HCT116 (cell line): Measurements from ENCODE around the gene METTL24. TPM values are rescaled to one million over a fixed set of nuclear protein-coding genes. Genes with fewer than 3 reads are reported as not detected.

ENCODE experiments used
- ATAC-seq: fragments of 200-7000 bp; cut with Tn5 transposase; 2 replicates; pipeline ENCODE4 v1.9.1; 2020; ENCODE audit warnings: mild to moderate bottlenecking, moderate library complexity
- Bru-seq: library from RNA; stranded (reverse); fragments of 400-500 nt; gene quantifications from one replicate; lab custom pipeline; 2021; lab: Mats Ljungman, UMichigan
- BruChase-seq, 2 experiments: library from RNA; stranded (reverse); fragments of 400-500 nt; gene quantifications; one replicate each; lab custom pipeline; 2021; lab: Mats Ljungman, UMichigan
- BruUV-seq: library from RNA; stranded (reverse); fragments of 400-500 nt; replicated peaks from 2 replicates; lab custom pipeline; 2021; lab: Mats Ljungman, UMichigan
- CTCF ChIA-PET: fragments of 300-600 bp; sonication (Branson Sonifier 250); formaldehyde crosslinking; loops from one replicate; lab custom pipeline; 2021; ENCODE audit warnings: antibody characterized with exemption; lab: Charles Lee
- POLR2A ChIA-PET: fragments of 300-600, 350-600 bp; sonication (Branson Sonifier 250); formaldehyde crosslinking; loops from one replicate; lab custom pipeline; 2021; ENCODE audit warnings: antibody characterized with exemption; lab: Charles Lee
- RAD21 ChIA-PET, 2 experiments: fragments of 300-600 bp; sonication (Branson Sonifier 250); formaldehyde crosslinking; loops; one replicate each; lab custom pipeline; 2023; ENCODE audit warnings: low total read pairs in 2 of 2; ENCODE audit not compliant: uncharacterized antibody in 2 of 2, unreplicated experiment in 2 of 2, low non-redundant PET in 1 of 2; lab: Charles Lee
- DNase-seq: peaks from one replicate; pipeline ENCODE4 v3.0.0-alpha.2; 2010; ENCODE audit warnings: low read depth, low spot score
- H2AFZ ChIP-seq: fragments of 200-600 bp; shearing (Covaris generic), sonication (generic); 2 replicates; pipeline ENCODE4 v1.6.1; 2017; ENCODE audit warnings: low read depth, mixed run types, mixed read lengths, antibody characterized with exemption, low read length; ENCODE audit not compliant: poor library complexity, severe bottlenecking
- H3K27ac ChIP-seq: 2 replicates; pipeline ENCODE4 v1.5.1; 2012; ENCODE audit warnings: low read depth, low read length
- H3K27me3 ChIP-seq: fragments of 200-600 bp; sonication (generic); 2 replicates; pipeline ENCODE4 v1.6.1; 2016; ENCODE audit warnings: mixed run types, low read length, mixed read lengths; ENCODE audit not compliant: insufficient read depth
- H3K36me3 ChIP-seq, 2 experiments: fragments of 200-500 bp in 1 of 2; fragments of 200-600 bp in 1 of 2; sonication (Bioruptor generic) in 1 of 2; sonication (generic) in 1 of 2; 2 replicates each; pipeline versions ENCODE4 v1.5.1 to v1.6.1; 2014 to 2016; ENCODE audit warnings: low read length in 2 of 2, inconsistent platforms in 1 of 2, mixed read lengths in 1 of 2, mixed run types in 1 of 2; ENCODE audit not compliant: insufficient read depth in 2 of 2, control insufficient read depth in 1 of 2
- H3K4me1 ChIP-seq, 2 experiments: fragments of 200-600 bp in 1 of 2; sonication (generic) in 1 of 2; 2 replicates each; pipeline versions ENCODE4 v1.5.1 to v1.6.1; 2012 to 2017; ENCODE audit warnings: low read length in 2 of 2, inconsistent platforms in 1 of 2, mild to moderate bottlenecking in 1 of 2, mixed read lengths in 1 of 2, mixed run types in 1 of 2, moderate library complexity in 1 of 2; ENCODE audit not compliant: insufficient read depth in 2 of 2, control insufficient read depth in 1 of 2
- H3K4me2 ChIP-seq: fragments of 200-600 bp; sonication (generic); 2 replicates; pipeline ENCODE4 v1.6.1; 2017; ENCODE audit warnings: mixed run types, low read length, mixed read lengths
- H3K4me3 ChIP-seq, 2 experiments: fragments of 200-600 bp in 1 of 2; sonication (generic) in 1 of 2; replicated peaks in 1 of 2; 2 replicates each; pipeline ENCODE4 v1.5.1; 2011 to 2016; ENCODE audit warnings: low read length in 2 of 2, control low read depth in 1 of 2, low read depth in 1 of 2, mild to moderate bottlenecking in 1 of 2, mixed read lengths in 1 of 2, mixed run types in 1 of 2
- H3K79me2 ChIP-seq: fragments of 200-600 bp; sonication (generic); 2 replicates; pipeline ENCODE4 v1.6.1; 2017; ENCODE audit warnings: mild to moderate bottlenecking, mixed run types, low read length, moderate library complexity, mixed read lengths; ENCODE audit not compliant: insufficient read depth
- H3K9ac ChIP-seq: fragments of 200-600 bp; sonication (generic); 2 replicates; pipeline ENCODE4 v1.6.1; 2016; ENCODE audit warnings: low read length, mixed read lengths
- H3K9me2 ChIP-seq: fragments of 200-600 bp; sonication (generic), shearing (Covaris generic); 2 replicates; pipeline ENCODE4 v1.6.1; 2017; ENCODE audit warnings: mixed run types, mild to moderate bottlenecking, moderate library complexity; ENCODE audit not compliant: insufficient read depth
- H3K9me3 ChIP-seq, 2 experiments: fragments of 200-500 bp in 1 of 2; fragments of 200-600 bp in 1 of 2; sonication (Bioruptor generic) in 1 of 2; sonication (generic) in 1 of 2; 2 replicates each; pipeline ENCODE4 v1.6.1; 2014 to 2017; ENCODE audit warnings: low read length in 2 of 2, mixed read lengths in 2 of 2, inconsistent platforms in 1 of 2, low read depth in 1 of 2, mild to moderate bottlenecking in 1 of 2, mixed run types in 1 of 2, moderate library complexity in 1 of 2; ENCODE audit not compliant: control insufficient read depth in 1 of 2, insufficient read depth in 1 of 2
- H4K20me1 ChIP-seq: fragments of 200-600 bp; sonication (generic), shearing (Covaris generic); 2 replicates; pipeline ENCODE4 v1.6.1; 2017; ENCODE audit warnings: mixed run types, mild to moderate bottlenecking, moderate library complexity; ENCODE audit not compliant: insufficient read depth
- ELF1 ChIP-seq: IDR thresholded peaks from 2 replicates; pipeline ENCODE4 v1.6.1; 2012; ENCODE audit warnings: low read depth, borderline replicate concordance
- FOSL1 ChIP-seq: IDR thresholded peaks from 2 replicates; pipeline ENCODE4 v1.6.1; 2012; ENCODE audit warnings: low read depth
- POLR2AphosphoS5 ChIP-seq: IDR thresholded peaks from 2 replicates; pipeline ENCODE4 v1.6.1; 2011; ENCODE audit warnings: mild to moderate bottlenecking, low read depth, low read length, moderate library complexity
- TCF7L2 ChIP-seq: IDR thresholded peaks from 2 replicates; pipeline ENCODE4 v1.7.0; 2011; ENCODE audit warnings: borderline replicate concordance, inconsistent platforms; ENCODE audit not compliant: insufficient read depth, insufficient read length; ENCODE audit errors: extremely low read depth
- ZFX ChIP-seq: fragments of 450-650 bp; IDR thresholded peaks from 2 replicates; pipeline ENCODE4 v1.6.1; 2017
- intact Hi-C: fragments of 100-400 bp; cut with micrococcal nuclease; formaldehyde crosslinking; loops from 2 replicates; pipeline ENCODE4 v1.10.0; 2022
- long read RNA-seq: library from polyadenylated mRNA; unstranded; transcript quantifications from one replicate; pipeline ENCODE4 v2.0.0, GENCODE V29; 2021; ENCODE audit not compliant: unreplicated experiment
- polyA plus RNA-seq: library from polyadenylated mRNA; unstranded; fragments of >200 nt; gene quantifications from 2 replicates; pipeline ENCODE4 v1.2.1, GENCODE V29; 2012; ENCODE audit warnings: missing spikeins
- total RNA-seq: library from RNA; stranded (reverse); gene quantifications from one replicate; pipeline ENCODE4 v1.2.1, GENCODE V29; 2021; ENCODE audit not compliant: unreplicated experiment
- TF ChIP-seq, protein P1 (sequence below): IDR thresholded peaks from 2 replicates; pipeline ENCODE4 v1.6.1; 2012

Gene METTL24, protein sequence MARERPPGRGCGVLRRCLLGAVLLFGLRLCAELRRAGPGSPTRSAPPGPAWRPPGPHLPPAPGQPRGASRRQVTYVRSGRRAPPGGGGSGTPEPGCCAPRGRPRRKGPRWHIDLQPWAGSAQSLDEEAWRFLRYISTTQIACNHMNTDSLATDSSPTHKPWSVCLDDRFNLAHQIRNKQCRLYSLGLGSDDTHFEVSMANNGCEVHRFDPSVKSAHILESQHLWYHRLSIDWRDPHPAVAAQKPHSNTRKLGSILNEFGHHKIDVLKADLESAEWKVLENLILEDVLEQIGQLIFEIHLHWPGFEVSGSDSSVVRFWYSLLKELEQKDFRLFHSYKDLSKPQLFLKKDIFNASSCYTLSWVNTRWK
- not detected for total RNA-seq
- polyA plus RNA-seq, result not detected in 2 replicates
- Bru-seq, nascent RNA, result percentile 1 among the genes with signal in this experiment
- percentile 3 among the genes with signal in this experiment for BruChase-seq, experiment 1, labeled RNA remaining after a 6-hour chase
- percentile 4 among the genes with signal in this experiment for BruChase-seq, experiment 2, labeled RNA remaining after a 2-hour chase
- long read RNA-seq, result 0 reads

DNA sequence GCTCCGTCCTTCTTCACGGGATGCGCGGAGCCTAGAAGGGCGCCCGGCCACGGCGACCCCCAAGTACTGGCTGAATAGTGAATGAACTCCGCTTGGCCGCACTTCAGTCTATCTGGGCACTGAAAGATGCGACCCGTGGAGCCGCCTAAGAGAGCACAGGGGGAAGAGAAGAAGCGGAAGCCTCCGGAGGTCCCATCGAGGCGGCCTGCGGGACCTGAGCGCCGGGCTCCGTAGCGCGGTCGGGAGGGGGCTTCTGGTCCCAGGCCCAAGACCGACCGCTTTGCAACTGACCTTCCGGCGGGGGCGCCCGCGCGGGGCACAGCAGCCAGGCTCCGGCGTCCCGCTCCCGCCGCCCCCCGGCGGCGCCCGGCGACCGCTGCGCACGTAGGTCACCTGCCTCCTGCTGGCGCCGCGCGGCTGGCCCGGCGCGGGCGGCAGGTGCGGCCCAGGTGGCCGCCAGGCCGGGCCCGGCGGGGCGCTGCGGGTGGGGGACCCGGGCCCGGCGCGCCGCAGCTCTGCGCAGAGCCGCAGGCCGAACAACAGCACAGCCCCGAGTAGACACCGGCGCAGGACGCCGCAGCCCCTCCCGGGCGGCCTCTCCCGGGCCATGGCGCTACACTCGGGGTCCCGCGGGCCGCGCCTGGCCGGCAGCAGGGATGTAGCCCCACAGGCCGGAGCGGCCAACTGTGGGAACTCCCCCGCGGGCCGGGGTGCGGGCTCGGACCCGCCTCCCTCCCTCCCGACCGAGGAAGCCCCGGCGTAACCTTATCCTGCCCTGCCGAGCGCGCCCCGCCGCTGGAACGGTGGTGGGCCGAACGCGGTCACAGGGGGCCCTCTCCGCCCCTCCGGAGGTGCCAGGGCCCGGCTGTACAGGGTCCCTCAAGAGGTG is at the start of gene METTL24:
Gene METTL24 (minus strand): TSS at position 686 of the 889 bp plus-strand sequence. CDS start 77 bp downstream, at position 609.
- H3K27ac ChIP-seq, result no peak within 1 kb of the TSS
- TF ChIP-seq TCF7L2 (no peak), ELF1 (no peak), POLR2AphosphoS5 (no peak), FOSL1 (no peak)
- TF ChIP-seq, protein P1, sequence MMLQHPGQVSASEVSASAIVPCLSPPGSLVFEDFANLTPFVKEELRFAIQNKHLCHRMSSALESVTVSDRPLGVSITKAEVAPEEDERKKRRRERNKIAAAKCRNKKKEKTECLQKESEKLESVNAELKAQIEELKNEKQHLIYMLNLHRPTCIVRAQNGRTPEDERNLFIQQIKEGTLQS, result no peak
- no peaks in the 10 kb centered on the region for H4K20me1 ChIP-seq
- ATAC-seq (no peak), DNase-seq (no peak)
- H3K4me1 ChIP-seq, result no peaks in the 10 kb centered on the region
- no peaks in the 10 kb centered on the region for H3K27me3 ChIP-seq
- H3K9me2 ChIP-seq, result no peaks in the 10 kb centered on the region
- POLR2A ChIA-PET, result no interaction called here
- intact Hi-C loops, result no loop called here
- no peaks in the 10 kb centered on the region for H3K36me3 ChIP-seq
- no peak within 1 kb of the TSS for H3K4me2 ChIP-seq
- CTCF ChIA-PET, result no interaction called here
- H3K9me3 ChIP-seq, result no peaks in the 10 kb centered on the region
- RAD21 ChIA-PET, result no interaction called here
- H3K4me3 ChIP-seq, result no peak within 1 kb of the TSS
- H3K9ac ChIP-seq, result no peak within 1 kb of the TSS
- BruUV-seq, result no TSS peak
- H2AFZ ChIP-seq, result no peak within 1 kb of the TSS
- no peaks in the 10 kb centered on the region for H3K79me2 ChIP-seq

DNA sequence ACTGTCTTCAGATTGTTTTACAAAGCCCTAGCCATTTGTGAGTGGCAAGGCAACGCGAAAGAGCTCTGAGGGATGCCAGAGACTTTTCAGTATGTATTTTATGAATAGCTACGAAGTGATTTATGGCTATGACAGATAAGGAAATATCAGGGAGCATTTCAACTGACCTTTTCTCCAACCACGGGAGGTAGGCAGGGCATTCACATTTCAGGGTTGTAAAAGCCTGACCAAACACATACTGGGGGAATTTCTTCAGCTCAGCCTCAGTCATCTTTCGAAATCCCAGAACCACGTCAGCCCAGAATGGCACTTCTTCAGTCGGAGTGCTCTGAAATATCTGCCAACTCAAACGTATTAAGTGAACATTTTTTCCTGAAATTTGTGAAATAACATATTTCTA is 46.5 kb upstream of the METTL24 start:
- Histone ChIP-seq H3K27me3 (no peaks in the 10 kb centered on the region), H4K20me1 (no peaks in the 10 kb centered on the region), H3K4me1 (no peaks in the 10 kb centered on the region), H3K9me2 (no peaks in the 10 kb centered on the region), H3K4me2 (no peak overlapping the region), H3K27ac (no peak overlapping the region), H3K9me3 (no peaks in the 10 kb centered on the region), H2AFZ (no peak overlapping the region), H3K4me3 (no peak overlapping the region), H3K79me2 (no peaks in the 10 kb centered on the region), H3K36me3 (no peaks in the 10 kb centered on the region), H3K9ac (no peak overlapping the region)
- DNase-seq (no peak), ATAC-seq (no peak)
- intact Hi-C loops, result no loop called here
- TF ChIP-seq ELF1, result no peak
- TF ChIP-seq ZFX, result no peak
- no TSS peak for BruUV-seq
- ChIA-PET RAD21 (no interaction called here), CTCF (no interaction called here), POLR2A (no interaction called here)
